HepG2 (cell line): ENCODE results near the gene PDLIM5. TPM values are rescaled to one million over a fixed set of nuclear protein-coding genes. Genes with fewer than 3 reads are reported as not detected.

Experiments
- AKAP8 ChIP-seq: sonication (generic); formaldehyde crosslinking; IDR thresholded peaks from 2 replicates; pipeline ENCODE4 v1.5.1; 2020; ENCODE audit warnings: mild to moderate bottlenecking, missing genetic modification reagents
- EEA1 ChIP-seq: sonication (generic); formaldehyde crosslinking; IDR thresholded peaks from 2 replicates; pipeline ENCODE4 v1.5.1; 2020; ENCODE audit warnings: mild to moderate bottlenecking, missing genetic modification reagents, borderline replicate concordance
- GLI4 ChIP-seq: sonication (generic); formaldehyde crosslinking; IDR thresholded peaks from 2 replicates; pipeline ENCODE4 v1.5.1; 2020; ENCODE audit warnings: missing genetic modification reagents, mild to moderate bottlenecking, moderate library complexity, borderline replicate concordance
- HINFP ChIP-seq: sonication (generic); formaldehyde crosslinking; IDR thresholded peaks from 2 replicates; pipeline ENCODE4 v1.4.0; 2020; ENCODE audit warnings: low read depth, mild to moderate bottlenecking, missing genetic modification reagents
- HNRNPL ChIP-seq: fragments of 200-400 bp; formaldehyde crosslinking; IDR thresholded peaks from 2 replicates; pipeline ENCODE4 v1.6.1; 2017; ENCODE audit warnings: mild to moderate bottlenecking, low read depth, low read length
- KAT2B ChIP-seq: fragments of 150-350 bp; IDR thresholded peaks from 2 replicates; pipeline ENCODE4 v1.6.1; 2014; ENCODE audit warnings: low read depth, low read length, borderline replicate concordance
- KLF6 ChIP-seq: IDR thresholded peaks from 2 replicates; pipeline ENCODE4 v1.8.0; 2016; ENCODE audit warnings: missing biosample characterization, missing genetic modification reagents
- PAX8 ChIP-seq: sonication (generic); formaldehyde crosslinking; IDR thresholded peaks from 2 replicates; pipeline ENCODE4 v1.8.0; 2022; ENCODE audit warnings: mild to moderate bottlenecking, missing genetic modification reagents, borderline replicate concordance
- POGZ ChIP-seq: sonication (generic); formaldehyde crosslinking; IDR thresholded peaks from 2 replicates; pipeline ENCODE4 v1.4.0; 2020; ENCODE audit warnings: mild to moderate bottlenecking, missing genetic modification reagents
- PPARG ChIP-seq: conservative IDR thresholded peaks from 2 replicates; pipeline ENCODE4 v1.6.1; 2016; ENCODE audit warnings: missing biosample characterization, missing genetic modification reagents
- REPIN1 ChIP-seq: sonication (generic); formaldehyde crosslinking; IDR thresholded peaks from 2 replicates; pipeline ENCODE4 v1.8.0; 2022; ENCODE audit warnings: missing genetic modification reagents, low read depth, mild to moderate bottlenecking, borderline replicate concordance
- SMARCE1 ChIP-seq: fragments of 450-650 bp; IDR thresholded peaks from 2 replicates; pipeline ENCODE4 v1.6.1; 2017; ENCODE audit warnings: borderline replicate concordance
- YY1 ChIP-seq: IDR thresholded peaks from 2 replicates; pipeline ENCODE4 v1.6.1; 2011; ENCODE audit warnings: low read length, low read depth, moderate library complexity, mild to moderate bottlenecking; ENCODE audit not compliant: insufficient read depth, insufficient replicate concordance
- ZFP82 ChIP-seq: sonication (generic); formaldehyde crosslinking; IDR thresholded peaks from 2 replicates; pipeline ENCODE4 v1.5.1; 2020; ENCODE audit warnings: mild to moderate bottlenecking, missing genetic modification reagents, borderline replicate concordance
- ZNF160 ChIP-seq: sonication (generic); formaldehyde crosslinking; IDR thresholded peaks from 2 replicates; pipeline ENCODE4 v1.8.0; 2022; ENCODE audit warnings: mild to moderate bottlenecking, inconsistent platforms, missing genetic modification reagents
- ZNF260 ChIP-seq: sonication (generic); formaldehyde crosslinking; IDR thresholded peaks from 2 replicates; pipeline ENCODE4 v1.4.0; 2020; ENCODE audit warnings: missing genetic modification reagents, low read depth, mild to moderate bottlenecking, borderline replicate concordance
- ZNF292 ChIP-seq: sonication (generic); formaldehyde crosslinking; IDR thresholded peaks from 2 replicates; pipeline ENCODE4 v1.8.1; 2022; ENCODE audit warnings: mild to moderate bottlenecking, low read depth, missing genetic modification reagents, borderline replicate concordance
- ZNF296 ChIP-seq: sonication (generic); formaldehyde crosslinking; conservative IDR thresholded peaks from 2 replicates; pipeline ENCODE4 v1.5.0; 2020; ENCODE audit warnings: mild to moderate bottlenecking, missing genetic modification reagents
- ZNF496 ChIP-seq: sonication (generic); formaldehyde crosslinking; IDR thresholded peaks from 2 replicates; pipeline ENCODE4 v1.8.1; 2023; ENCODE audit warnings: mild to moderate bottlenecking, moderate library complexity, missing genetic modification reagents; ENCODE audit not compliant: insufficient replicate concordance
- ZNF878 ChIP-seq: sonication (generic); formaldehyde crosslinking; IDR thresholded peaks from 2 replicates; pipeline ENCODE4 v1.8.1; 2023; ENCODE audit warnings: mild to moderate bottlenecking, missing genetic modification reagents, moderate library complexity
- ZNF879 ChIP-seq: sonication (generic); formaldehyde crosslinking; IDR thresholded peaks from 2 replicates; pipeline ENCODE4 v1.8.1; 2023; ENCODE audit warnings: missing genetic modification reagents
- polyA plus RNA-seq, 8 experiments: library from polyadenylated mRNA; depleted of rRNA in 3 of 8; stranded (reverse) in 7 of 8; unstranded in 1 of 8; fragments of >200 nt; fragmentation: Illumina TruSeq in 4 of 8; extraction: Trizol in 4 of 8; gene quantifications; 2 replicates each; pipeline versions ENCODE4 v1.2.1 to v1.2.3, GENCODE V29; 2011 to 2016; ENCODE audit warnings: low read depth in 4 of 8, missing spikeins in 1 of 8, mixed read lengths in 1 of 8; ENCODE audit not compliant: insufficient read depth in 1 of 8
- total RNA-seq, 5 experiments: library from RNA; depleted of rRNA; stranded (reverse); fragments of >200 nt; fragmentation: Illumina TruSeq; extraction: Trizol; gene quantifications; 2 replicates each; pipeline ENCODE4 v1.2.3, GENCODE V29; 2016; ENCODE audit warnings: low read depth in 1 of 5
- TF ChIP-seq, protein P1 (sequence below): sonication (generic); formaldehyde crosslinking; IDR thresholded peaks from 2 replicates; pipeline ENCODE4 v1.4.0; 2020; ENCODE audit warnings: mild to moderate bottlenecking, missing genetic modification reagents, borderline replicate concordance
- TF ChIP-seq, protein P2 (sequence below): IDR thresholded peaks from 2 replicates; pipeline ENCODE4 v1.6.1; 2016; ENCODE audit warnings: low read depth, borderline replicate concordance
- TF ChIP-seq, protein P3 (sequence below): sonication (generic); formaldehyde crosslinking; IDR thresholded peaks from 2 replicates; pipeline ENCODE4 v1.5.0; 2020; ENCODE audit warnings: missing genetic modification reagents

Gene PDLIM5
- total and polyA plus RNA-seq, 2 of the 13 experiments (the other 11 are each of a cell fraction or from before 2014, with no cell fraction given) = 52.8 to 119 TPM

GRCh38 chr4:94451695-94452475 lies at the start of gene PDLIM5 (continued):
- TF ChIP-seq, protein P1, sequence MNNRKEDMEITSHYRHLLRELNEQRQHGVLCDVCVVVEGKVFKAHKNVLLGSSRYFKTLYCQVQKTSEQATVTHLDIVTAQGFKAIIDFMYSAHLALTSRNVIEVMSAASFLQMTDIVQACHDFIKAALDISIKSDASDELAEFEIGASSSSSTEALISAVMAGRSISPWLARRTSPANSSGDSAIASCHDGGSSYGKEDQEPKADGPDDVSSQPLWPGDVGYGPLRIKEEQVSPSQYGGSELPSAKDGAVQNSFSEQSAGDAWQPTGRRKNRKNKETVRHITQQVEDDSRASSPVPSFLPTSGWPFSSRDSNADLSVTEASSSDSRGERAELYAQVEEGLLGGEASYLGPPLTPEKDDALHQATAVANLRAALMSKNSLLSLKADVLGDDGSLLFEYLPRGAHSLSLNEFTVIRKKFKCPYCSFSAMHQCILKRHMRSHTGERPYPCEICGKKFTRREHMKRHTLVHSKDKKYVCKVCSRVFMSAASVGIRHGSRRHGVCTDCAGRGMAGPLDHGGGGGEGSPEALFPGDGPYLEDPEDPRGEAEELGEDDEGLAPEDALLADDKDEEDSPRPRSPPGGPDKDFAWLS (CRISPR knock-in tag) = no peak
- peak; percentile 80 for TF ChIP-seq YY1
- no peak; the same call in 1 of the 2 replicates for TF ChIP-seq GLI4 (CRISPR knock-in tag)
- TF ChIP-seq KLF6 (CRISPR knock-in tag) = peak; percentile 69; the same call in 1 of the 2 replicates
- peak; percentile 60; the same call in 1 of the 2 replicates for TF ChIP-seq REPIN1 (CRISPR knock-in tag)
- TF ChIP-seq, protein P2, sequence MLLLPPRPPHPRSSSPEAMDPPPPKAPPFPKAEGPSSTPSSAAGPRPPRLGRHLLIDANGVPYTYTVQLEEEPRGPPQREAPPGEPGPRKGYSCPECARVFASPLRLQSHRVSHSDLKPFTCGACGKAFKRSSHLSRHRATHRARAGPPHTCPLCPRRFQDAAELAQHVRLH (CRISPR knock-in tag) = no peak; the same call in 1 of the 2 replicates
- TF ChIP-seq, protein P3, sequence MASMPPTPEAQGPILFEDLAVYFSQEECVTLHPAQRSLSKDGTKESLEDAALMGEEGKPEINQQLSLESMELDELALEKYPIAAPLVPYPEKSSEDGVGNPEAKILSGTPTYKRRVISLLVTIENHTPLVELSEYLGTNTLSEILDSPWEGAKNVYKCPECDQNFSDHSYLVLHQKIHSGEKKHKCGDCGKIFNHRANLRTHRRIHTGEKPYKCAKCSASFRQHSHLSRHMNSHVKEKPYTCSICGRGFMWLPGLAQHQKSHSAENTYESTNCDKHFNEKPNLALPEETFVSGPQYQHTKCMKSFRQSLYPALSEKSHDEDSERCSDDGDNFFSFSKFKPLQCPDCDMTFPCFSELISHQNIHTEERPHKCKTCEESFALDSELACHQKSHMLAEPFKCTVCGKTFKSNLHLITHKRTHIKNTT (CRISPR knock-in tag) = no peak
- peak; percentile 43; the same call in 1 of the 2 replicates for TF ChIP-seq PPARG (CRISPR knock-in tag)
- peak; percentile 84; the same call in 1 of the 2 replicates for TF ChIP-seq ZNF160
- no peak; the same call in 1 of the 2 replicates for TF ChIP-seq EEA1 (CRISPR knock-in tag)
- no peak for TF ChIP-seq ZNF296 (CRISPR knock-in tag)
- TF ChIP-seq POGZ (CRISPR knock-in tag) = peak; percentile 82
- peak; percentile 64; the same call in 1 of the 2 replicates for TF ChIP-seq ZFP82 (CRISPR knock-in tag)
- no peak for TF ChIP-seq KAT2B
- TF ChIP-seq HNRNPL = no peak
- TF ChIP-seq ZNF878 (CRISPR knock-in tag) = no peak
- no peak; the same call in 1 of the 2 replicates for TF ChIP-seq PAX8
- no peak for TF ChIP-seq ZNF879 (CRISPR knock-in tag)
- no peak for TF ChIP-seq SMARCE1
- no peak for TF ChIP-seq ZNF260 (CRISPR knock-in tag)
- TF ChIP-seq ZNF496 (CRISPR knock-in tag) = no peak
- no peak for TF ChIP-seq ZNF292 (CRISPR knock-in tag)
- TF ChIP-seq AKAP8 = peak; percentile 90
- TF ChIP-seq HINFP (CRISPR knock-in tag) = no peak
